HCT116 (cell line): ENCODE data around the gene PCAT6. TPM values are rescaled to one million over a fixed set of nuclear protein-coding genes. Genes with fewer than 3 reads are reported as not detected.

Experiments
- ATAC-seq: fragments of 200-7000 bp; cut with Tn5 transposase; 2 replicates; pipeline ENCODE4 v1.9.1; 2020; ENCODE audit warnings: mild to moderate bottlenecking, moderate library complexity
- Bru-seq: library from RNA; stranded (reverse); fragments of 400-500 nt; gene quantifications from one replicate; lab custom pipeline; 2021; lab: Mats Ljungman, UMichigan
- BruChase-seq, 2 experiments: library from RNA; stranded (reverse); fragments of 400-500 nt; gene quantifications; one replicate each; lab custom pipeline; 2021; lab: Mats Ljungman, UMichigan
- BruUV-seq: library from RNA; stranded (reverse); fragments of 400-500 nt; replicated peaks from 2 replicates; lab custom pipeline; 2021; lab: Mats Ljungman, UMichigan
- CTCF ChIA-PET: fragments of 300-600 bp; sonication (Branson Sonifier 250); formaldehyde crosslinking; loops from one replicate; lab custom pipeline; 2021; ENCODE audit warnings: antibody characterized with exemption; lab: Charles Lee
- POLR2A ChIA-PET: fragments of 300-600, 350-600 bp; sonication (Branson Sonifier 250); formaldehyde crosslinking; loops from one replicate; lab custom pipeline; 2021; ENCODE audit warnings: antibody characterized with exemption; lab: Charles Lee
- RAD21 ChIA-PET, 2 experiments: fragments of 300-600 bp; sonication (Branson Sonifier 250); formaldehyde crosslinking; loops; one replicate each; lab custom pipeline; 2023; ENCODE audit warnings: low total read pairs in 2 of 2; ENCODE audit not compliant: uncharacterized antibody in 2 of 2, unreplicated experiment in 2 of 2, low non-redundant PET in 1 of 2; lab: Charles Lee
- DNase-seq: peaks from one replicate; pipeline ENCODE4 v3.0.0-alpha.2; 2010; ENCODE audit warnings: low read depth, low spot score
- H2AFZ ChIP-seq: fragments of 200-600 bp; shearing (Covaris generic), sonication (generic); 2 replicates; pipeline ENCODE4 v1.6.1; 2017; ENCODE audit warnings: low read depth, mixed run types, mixed read lengths, antibody characterized with exemption, low read length; ENCODE audit not compliant: poor library complexity, severe bottlenecking
- H3K27ac ChIP-seq: 2 replicates; pipeline ENCODE4 v1.5.1; 2012; ENCODE audit warnings: low read depth, low read length
- H3K27me3 ChIP-seq: fragments of 200-600 bp; sonication (generic); 2 replicates; pipeline ENCODE4 v1.6.1; 2016; ENCODE audit warnings: mixed run types, low read length, mixed read lengths; ENCODE audit not compliant: insufficient read depth
- H3K36me3 ChIP-seq, 2 experiments: fragments of 200-500 bp in 1 of 2; fragments of 200-600 bp in 1 of 2; sonication (Bioruptor generic) in 1 of 2; sonication (generic) in 1 of 2; 2 replicates each; pipeline versions ENCODE4 v1.5.1 to v1.6.1; 2014 to 2016; ENCODE audit warnings: low read length in 2 of 2, inconsistent platforms in 1 of 2, mixed read lengths in 1 of 2, mixed run types in 1 of 2; ENCODE audit not compliant: insufficient read depth in 2 of 2, control insufficient read depth in 1 of 2
- H3K4me1 ChIP-seq, 2 experiments: fragments of 200-600 bp in 1 of 2; sonication (generic) in 1 of 2; 2 replicates each; pipeline versions ENCODE4 v1.5.1 to v1.6.1; 2012 to 2017; ENCODE audit warnings: low read length in 2 of 2, inconsistent platforms in 1 of 2, mild to moderate bottlenecking in 1 of 2, mixed read lengths in 1 of 2, mixed run types in 1 of 2, moderate library complexity in 1 of 2; ENCODE audit not compliant: insufficient read depth in 2 of 2, control insufficient read depth in 1 of 2
- H3K4me2 ChIP-seq: fragments of 200-600 bp; sonication (generic); 2 replicates; pipeline ENCODE4 v1.6.1; 2017; ENCODE audit warnings: mixed run types, low read length, mixed read lengths
- H3K4me3 ChIP-seq, 2 experiments: fragments of 200-600 bp in 1 of 2; sonication (generic) in 1 of 2; replicated peaks in 1 of 2; 2 replicates each; pipeline ENCODE4 v1.5.1; 2011 to 2016; ENCODE audit warnings: low read length in 2 of 2, control low read depth in 1 of 2, low read depth in 1 of 2, mild to moderate bottlenecking in 1 of 2, mixed read lengths in 1 of 2, mixed run types in 1 of 2
- H3K79me2 ChIP-seq: fragments of 200-600 bp; sonication (generic); 2 replicates; pipeline ENCODE4 v1.6.1; 2017; ENCODE audit warnings: mild to moderate bottlenecking, mixed run types, low read length, moderate library complexity, mixed read lengths; ENCODE audit not compliant: insufficient read depth
- H3K9ac ChIP-seq: fragments of 200-600 bp; sonication (generic); 2 replicates; pipeline ENCODE4 v1.6.1; 2016; ENCODE audit warnings: low read length, mixed read lengths
- H3K9me2 ChIP-seq: fragments of 200-600 bp; sonication (generic), shearing (Covaris generic); 2 replicates; pipeline ENCODE4 v1.6.1; 2017; ENCODE audit warnings: mixed run types, mild to moderate bottlenecking, moderate library complexity; ENCODE audit not compliant: insufficient read depth
- H3K9me3 ChIP-seq, 2 experiments: fragments of 200-500 bp in 1 of 2; fragments of 200-600 bp in 1 of 2; sonication (Bioruptor generic) in 1 of 2; sonication (generic) in 1 of 2; 2 replicates each; pipeline ENCODE4 v1.6.1; 2014 to 2017; ENCODE audit warnings: low read length in 2 of 2, mixed read lengths in 2 of 2, inconsistent platforms in 1 of 2, low read depth in 1 of 2, mild to moderate bottlenecking in 1 of 2, mixed run types in 1 of 2, moderate library complexity in 1 of 2; ENCODE audit not compliant: control insufficient read depth in 1 of 2, insufficient read depth in 1 of 2
- H4K20me1 ChIP-seq: fragments of 200-600 bp; sonication (generic), shearing (Covaris generic); 2 replicates; pipeline ENCODE4 v1.6.1; 2017; ENCODE audit warnings: mixed run types, mild to moderate bottlenecking, moderate library complexity; ENCODE audit not compliant: insufficient read depth
- ATF3 ChIP-seq: IDR thresholded peaks from 2 replicates; pipeline ENCODE4 v1.6.1; 2012
- CBX3 ChIP-seq: IDR thresholded peaks from 2 replicates; pipeline ENCODE4 v1.6.1; 2012; ENCODE audit warnings: low read depth
- CEBPB ChIP-seq: IDR thresholded peaks from 2 replicates; pipeline ENCODE4 v1.6.1; 2012; ENCODE audit warnings: low read depth
- EGR1 ChIP-seq: IDR thresholded peaks from 2 replicates; pipeline ENCODE4 v1.6.1; 2012; ENCODE audit warnings: low read depth
- JUND ChIP-seq: IDR thresholded peaks from 2 replicates; pipeline ENCODE4 v1.6.1; 2012
- MAX ChIP-seq: IDR thresholded peaks from 2 replicates; pipeline ENCODE4 v1.6.1; 2012
- POLR2A ChIP-seq: IDR thresholded peaks from 2 replicates; pipeline ENCODE4 v1.7.0; 2011; ENCODE audit warnings: borderline replicate concordance; ENCODE audit not compliant: insufficient read depth, insufficient read length; ENCODE audit errors: extremely low read depth
- POLR2AphosphoS5 ChIP-seq: IDR thresholded peaks from 2 replicates; pipeline ENCODE4 v1.6.1; 2011; ENCODE audit warnings: mild to moderate bottlenecking, low read depth, low read length, moderate library complexity
- SIN3A ChIP-seq: IDR thresholded peaks from 2 replicates; pipeline ENCODE4 v1.6.1; 2012; ENCODE audit warnings: low read depth
- SP1 ChIP-seq: IDR thresholded peaks from 2 replicates; pipeline ENCODE4 v1.6.1; 2012; ENCODE audit warnings: low read depth
- SRF ChIP-seq: IDR thresholded peaks from 2 replicates; pipeline ENCODE4 v1.6.1; 2012; ENCODE audit warnings: low read depth
- TCF7L2 ChIP-seq: IDR thresholded peaks from 2 replicates; pipeline ENCODE4 v1.7.0; 2011; ENCODE audit warnings: borderline replicate concordance, inconsistent platforms; ENCODE audit not compliant: insufficient read depth, insufficient read length; ENCODE audit errors: extremely low read depth
- YY1 ChIP-seq: IDR thresholded peaks from 2 replicates; pipeline ENCODE4 v1.6.1; 2011; ENCODE audit warnings: low read length, low read depth, moderate library complexity, mild to moderate bottlenecking; ENCODE audit not compliant: insufficient replicate concordance; ENCODE audit errors: extremely low read depth
- ZFX ChIP-seq: fragments of 450-650 bp; IDR thresholded peaks from 2 replicates; pipeline ENCODE4 v1.6.1; 2017
- intact Hi-C: fragments of 100-400 bp; cut with micrococcal nuclease; formaldehyde crosslinking; loops from 2 replicates; pipeline ENCODE4 v1.10.0; 2022
- long read RNA-seq: library from polyadenylated mRNA; unstranded; transcript quantifications from one replicate; pipeline ENCODE4 v2.0.0, GENCODE V29; 2021; ENCODE audit not compliant: unreplicated experiment
- polyA plus RNA-seq: library from polyadenylated mRNA; unstranded; fragments of >200 nt; gene quantifications from 2 replicates; pipeline ENCODE4 v1.2.1, GENCODE V29; 2012; ENCODE audit warnings: missing spikeins
- total RNA-seq: library from RNA; stranded (reverse); gene quantifications from one replicate; pipeline ENCODE4 v1.2.1, GENCODE V29; 2021; ENCODE audit not compliant: unreplicated experiment

Gene PCAT6
- total RNA-seq (1.9 TPM), Bru-seq, nascent RNA (percentile 53 among the genes with signal in this experiment), BruChase-seq, experiment 1, labeled RNA remaining after a 6-hour chase (percentile 50 among the genes with signal in this experiment), BruChase-seq, experiment 2, labeled RNA remaining after a 2-hour chase (percentile 43 among the genes with signal in this experiment)
- 2.6 and 3.7 TPM in 2 replicates for polyA plus RNA-seq
- long read RNA-seq, partial matches to known transcripts: 0 of 1 reads
- long read RNA-seq, other reads (novel, unspliced or antisense): 1 of 1 reads

GRCh38 chr1:202810615-202811295 is at the start of gene PCAT6:
TSS of gene PCAT6 (plus strand) at chr1:202810954.
- peaks cover 9% of the 10 kb centered on the region; the same call in 1 of the 2 replicates for H3K79me2 ChIP-seq
- intact Hi-C loops: loop anchor here (2.0 to 5.0 kb wide), 2 partner anchors 42 to 78 kb away; partner anchors contain the start of gene RABIF
- POLR2A ChIA-PET: interaction anchor here (0.8 kb wide), 1 partner anchor 10 kb away, joined by 4 read pairs; no protein-coding TSS in a partner anchor
- no peaks in the 10 kb centered on the region for H4K20me1 ChIP-seq
- RAD21 ChIA-PET: no interaction called here
- peak within 1 kb of the TSS; percentile 51 to 57 for H3K4me3 ChIP-seq
- no peaks in the 10 kb centered on the region for H3K27me3 ChIP-seq
- H3K36me3 ChIP-seq: no peaks in the 10 kb centered on the region
- ATAC-seq (peak; percentile 92), DNase-seq (peak; percentile 86)
- BruUV-seq: TSS peak; percentile 67
- peak within 1 kb of the TSS; percentile 56 for H3K9ac ChIP-seq
- peaks cover 22 to 48% of the 10 kb centered on the region in 2 experiments for H3K4me1 ChIP-seq
- CTCF ChIA-PET: interaction anchor here (1.1 kb wide), 1 partner anchor 22 kb away, joined by 3 read pairs; no protein-coding TSS in a partner anchor
- peak within 1 kb of the TSS; percentile 81 for H3K4me2 ChIP-seq
- TF ChIP-seq ZFX: peak; percentile 35; the same call in 1 of the 2 replicates
- peak; percentile 77 for TF ChIP-seq SP1
- no peak for TF ChIP-seq ATF3
- peak; percentile 17; the same call in 1 of the 2 replicates for TF ChIP-seq CBX3
- TF ChIP-seq POLR2AphosphoS5: peak; percentile 90
- peak; percentile 53 for TF ChIP-seq POLR2A
- peak; percentile 71 for TF ChIP-seq JUND
- TF ChIP-seq TCF7L2: peak; percentile 69
- peak; percentile 96 for TF ChIP-seq MAX
- no peak for TF ChIP-seq CEBPB
- peak; percentile 59 for TF ChIP-seq EGR1
- no peak for TF ChIP-seq SRF
- peak; percentile 50 for TF ChIP-seq YY1
- peak; percentile 99 for TF ChIP-seq SIN3A
- no peaks in the 10 kb centered on the region for H3K9me3 ChIP-seq
- H2AFZ ChIP-seq: peak within 1 kb of the TSS; percentile 14
- H3K27ac ChIP-seq: peak within 1 kb of the TSS; percentile 49; the same call in 1 of the 2 replicates
- no peaks in the 10 kb centered on the region for H3K9me2 ChIP-seq
